Gastroesophageal sphincter (tissue), 4 donors: ENCODE results near the gene HEY2. TPM values are rescaled to one million over a fixed set of nuclear protein-coding genes. Genes with fewer than 3 reads are reported as not detected.

Experiments
- ATAC-seq: fragments of 150-250 bp; one replicate; pipeline ENCODE4 v1.9.1; 2016; ENCODE audit warnings: mild to moderate bottlenecking, moderate library complexity
- H3K27ac ChIP-seq, 4 donors: fragments of 200-600 bp; sonication (generic) in 3 of 4; 1 replicate in 3 of 4; 2 replicates in 1 of 4; pipeline ENCODE4 v1.5.1; 2016 to 2019
- H3K27me3 ChIP-seq: fragments of 200-600 bp; sonication (generic); one replicate; pipeline ENCODE4 v1.5.1; 2019
- H3K36me3 ChIP-seq, 2 donors: fragments of 200-600 bp; sonication (generic); one replicate each; pipeline ENCODE4 v1.5.1; 2019; ENCODE audit warnings: control low read depth in 1 of 2
- H3K4me1 ChIP-seq, 3 donors: fragments of 200-600 bp; sonication (generic); 1 replicate in 2 of 3; 2 replicates in 1 of 3; pipeline ENCODE4 v1.5.1; 2016 to 2019; ENCODE audit warnings: control low read depth in 2 of 3
- H3K4me3 ChIP-seq, 2 donors: fragments of 200-600 bp; sonication (generic); one replicate each; pipeline ENCODE4 v1.5.1; 2019; ENCODE audit warnings: mild to moderate bottlenecking in 1 of 2, moderate library complexity in 1 of 2
- H3K9me3 ChIP-seq, 3 donors: fragments of 200-600 bp; sonication (generic); one replicate each; pipeline ENCODE4 v1.5.1; 2017 to 2019; ENCODE audit warnings: control low read depth in 2 of 3
- CTCF ChIP-seq, 4 experiments: fragments of 200-600 bp in 2 of 4; fragments of 450-650 bp in 2 of 4; sonication (generic) in 1 of 4; IDR thresholded peaks; one replicate each; pipeline ENCODE4 v1.5.1; 2017 to 2019; ENCODE audit warnings: antibody characterized with exemption in 4 of 4, mild to moderate bottlenecking in 2 of 4, moderate library complexity in 2 of 4
- EP300 ChIP-seq: sonication (generic); formaldehyde crosslinking; IDR thresholded peaks from one replicate; pipeline ENCODE4 v1.6.1; 2017; ENCODE audit warnings: antibody characterized with exemption, mild to moderate bottlenecking
- POLR2A ChIP-seq, 2 donors: fragments of 450-650 bp; IDR thresholded peaks; one replicate each; pipeline ENCODE4 v1.6.1; 2017; ENCODE audit warnings: antibody characterized with exemption in 2 of 2, mild to moderate bottlenecking in 2 of 2, moderate library complexity in 1 of 2
- POLR2AphosphoS5 ChIP-seq: sonication (generic); formaldehyde crosslinking; IDR thresholded peaks from one replicate; pipeline ENCODE4 v1.6.1; 2017; ENCODE audit warnings: antibody characterized with exemption
- WGBS, 2 donors: methylation state at CpG; one replicate each; pipeline ENCODE4 v1.1.5; 2018; ENCODE audit warnings: low coverage in 1 of 2; 5-methylcytosine and 5-hydroxymethylcytosine counted together
- total RNA-seq, 4 donors: library from RNA; depleted of rRNA; stranded (reverse); fragments of >200 nt; gene quantifications; one replicate each; pipeline ENCODE4 v1.1.0, GENCODE V29; 2016

HEY2 gene
- total RNA-seq, 4 donors from 2014 or later: 1.1 to 2.3 (median 2.1) TPM

GRCh38 chr6:125750692-125751333 is 1.4 kb downstream of the HEY2 start:
- H3K4me3 ChIP-seq: peak overlapping the region in 1 of 2 donors; percentile 72
- no peaks in the 10 kb centered on the region for H3K9me3 ChIP-seq
- no peaks in the 10 kb centered on the region for H3K36me3 ChIP-seq
- ATAC-seq: no peak
- H3K4me1 ChIP-seq: peaks cover 0 to 38% (median 7%) of the 10 kb centered on the region in 3 donors
- H3K27me3 ChIP-seq: peaks cover 91% of the 10 kb centered on the region
- TF ChIP-seq EP300: no peak
- no peak for TF ChIP-seq CTCF (IDR thresholded peaks at IDR 0.05)
- TF ChIP-seq POLR2AphosphoS5: no peak
- TF ChIP-seq POLR2A (IDR thresholded peaks at IDR 0.05): no peak
- WGBS, 2 donors: 21 to 36% methylated on average over 4 of the region's 4 CpGs
- H3K27ac ChIP-seq: peak overlapping the region in 1 of 4 donors; percentile 94

- Histone ChIP-seq H3K36me3 (no peaks in the 10 kb centered on the region), H3K4me1 (peaks cover 0 to 38% (median 7%) of the 10 kb centered on the region in 3 donors), H3K27me3 (peaks cover 91% of the 10 kb centered on the region), H3K4me3 (peak overlapping the region in 1 of 2 donors; percentile 72), H3K27ac (no peak overlapping the region), H3K9me3 (no peaks in the 10 kb centered on the region)
- no peak for ATAC-seq
- TF ChIP-seq EP300 (no peak), CTCF (IDR thresholded peaks at IDR 0.05) (no peak), POLR2AphosphoS5 (no peak), POLR2A (IDR thresholded peaks at IDR 0.05) (no peak)
- WGBS, 2 donors: 55 to 57% methylated on average over 6 of the region's 6 CpGs
Observed at GRCh38 chr6:125751334-125751916, 2.0 kb downstream of the HEY2 start.

- no peak for TF ChIP-seq CTCF (IDR thresholded peaks at IDR 0.05)
- TF ChIP-seq EP300: no peak
- no peak for TF ChIP-seq POLR2A (IDR thresholded peaks at IDR 0.05)
- no peak for TF ChIP-seq POLR2AphosphoS5
- Histone ChIP-seq H3K27me3 (peaks cover 81% of the 10 kb centered on the region), H3K4me3 (no peak overlapping the region), H3K4me1 (peaks cover 0 to 28% (median 3%) of the 10 kb centered on the region in 3 donors), H3K9me3 (no peaks in the 10 kb centered on the region), H3K27ac (no peak overlapping the region), H3K36me3 (no peaks in the 10 kb centered on the region)
- 70 to 95% methylated on average over 2 of the region's 2 CpGs for WGBS, 2 donors
- no peak for ATAC-seq
Observed at GRCh38 chr6:125752773-125753172, 3.3 kb downstream of the HEY2 start.

- 48 to 53% methylated on average over 5 of the region's 5 CpGs for WGBS, 2 donors
- H3K9me3 ChIP-seq: no peaks in the 10 kb centered on the region
- TF ChIP-seq EP300: no peak
- TF ChIP-seq POLR2AphosphoS5: no peak
- peak in 3 of 4 experiments; percentile 22 to 56 (median 28) for TF ChIP-seq CTCF (IDR thresholded peaks at IDR 0.05)
- H3K27ac ChIP-seq: no peak overlapping the region
- peaks cover 0 to 22% (median 3%) of the 10 kb centered on the region in 3 donors for H3K4me1 ChIP-seq
- no peaks in the 10 kb centered on the region for H3K36me3 ChIP-seq
- peaks cover 75% of the 10 kb centered on the region for H3K27me3 ChIP-seq
- ATAC-seq: no peak
- H3K4me3 ChIP-seq: no peak overlapping the region
Observed at GRCh38 chr6:125753218-125753936, 3.9 kb downstream of the HEY2 start.
